Measurements from ENCODE around the gene PDE9A. TPM values are rescaled to one million over a fixed set of nuclear protein-coding genes. Genes with fewer than 3 reads are reported as not detected.
A peak's percentile ranks its signal among the peaks of the same experiment; 100 is the strongest.

Gene PDE9A
- total RNA-seq, 1 donor = not detected

DNA sequence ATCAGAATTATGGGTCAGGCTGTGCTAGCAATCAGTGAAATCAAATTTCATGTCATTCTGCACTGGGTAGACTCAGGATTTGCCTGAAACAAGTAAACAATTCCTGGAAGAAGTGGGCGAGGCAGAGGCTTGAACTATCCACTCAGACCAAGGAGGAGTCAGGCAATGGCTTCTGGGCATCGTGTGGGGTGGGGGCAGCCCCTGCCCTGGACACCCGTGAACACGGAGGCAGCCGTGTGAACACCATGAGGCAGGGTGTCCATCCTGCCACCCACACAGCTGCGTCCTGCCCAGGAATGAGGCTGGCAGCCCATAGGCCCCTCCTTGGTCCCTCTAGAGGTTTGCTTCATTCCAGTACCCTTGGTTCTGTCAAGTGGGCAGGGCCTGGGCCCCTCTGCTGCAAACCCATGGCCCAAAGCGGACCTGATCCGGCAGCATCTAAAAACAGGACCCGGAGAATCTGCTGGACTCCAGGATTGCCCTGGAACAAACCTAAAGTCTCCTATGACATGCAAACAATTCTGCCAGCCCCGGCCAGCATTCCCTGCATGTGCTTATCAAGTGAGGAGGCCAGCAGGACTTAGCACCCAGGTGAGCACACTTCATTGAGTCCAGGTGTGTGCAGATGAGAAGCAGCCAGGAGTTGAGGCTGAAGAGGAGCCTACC lies 69.5 kb downstream of the PDE9A start:
- DNase-seq (ENCODE audit: low read depth) = no peak
- no peak overlapping the region for H3K4me3 ChIP-seq (ENCODE audit: low read depth, low read length)
- TF ChIP-seq, protein P1, sequence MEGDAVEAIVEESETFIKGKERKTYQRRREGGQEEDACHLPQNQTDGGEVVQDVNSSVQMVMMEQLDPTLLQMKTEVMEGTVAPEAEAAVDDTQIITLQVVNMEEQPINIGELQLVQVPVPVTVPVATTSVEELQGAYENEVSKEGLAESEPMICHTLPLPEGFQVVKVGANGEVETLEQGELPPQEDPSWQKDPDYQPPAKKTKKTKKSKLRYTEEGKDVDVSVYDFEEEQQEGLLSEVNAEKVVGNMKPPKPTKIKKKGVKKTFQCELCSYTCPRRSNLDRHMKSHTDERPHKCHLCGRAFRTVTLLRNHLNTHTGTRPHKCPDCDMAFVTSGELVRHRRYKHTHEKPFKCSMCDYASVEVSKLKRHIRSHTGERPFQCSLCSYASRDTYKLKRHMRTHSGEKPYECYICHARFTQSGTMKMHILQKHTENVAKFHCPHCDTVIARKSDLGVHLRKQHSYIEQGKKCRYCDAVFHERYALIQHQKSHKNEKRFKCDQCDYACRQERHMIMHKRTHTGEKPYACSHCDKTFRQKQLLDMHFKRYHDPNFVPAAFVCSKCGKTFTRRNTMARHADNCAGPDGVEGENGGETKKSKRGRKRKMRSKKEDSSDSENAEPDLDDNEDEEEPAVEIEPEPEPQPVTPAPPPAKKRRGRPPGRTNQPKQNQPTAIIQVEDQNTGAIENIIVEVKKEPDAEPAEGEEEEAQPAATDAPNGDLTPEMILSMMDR (IDR thresholded peaks at IDR 0.05; ENCODE audit: insufficient read depth, low read length) = no peak

DNA sequence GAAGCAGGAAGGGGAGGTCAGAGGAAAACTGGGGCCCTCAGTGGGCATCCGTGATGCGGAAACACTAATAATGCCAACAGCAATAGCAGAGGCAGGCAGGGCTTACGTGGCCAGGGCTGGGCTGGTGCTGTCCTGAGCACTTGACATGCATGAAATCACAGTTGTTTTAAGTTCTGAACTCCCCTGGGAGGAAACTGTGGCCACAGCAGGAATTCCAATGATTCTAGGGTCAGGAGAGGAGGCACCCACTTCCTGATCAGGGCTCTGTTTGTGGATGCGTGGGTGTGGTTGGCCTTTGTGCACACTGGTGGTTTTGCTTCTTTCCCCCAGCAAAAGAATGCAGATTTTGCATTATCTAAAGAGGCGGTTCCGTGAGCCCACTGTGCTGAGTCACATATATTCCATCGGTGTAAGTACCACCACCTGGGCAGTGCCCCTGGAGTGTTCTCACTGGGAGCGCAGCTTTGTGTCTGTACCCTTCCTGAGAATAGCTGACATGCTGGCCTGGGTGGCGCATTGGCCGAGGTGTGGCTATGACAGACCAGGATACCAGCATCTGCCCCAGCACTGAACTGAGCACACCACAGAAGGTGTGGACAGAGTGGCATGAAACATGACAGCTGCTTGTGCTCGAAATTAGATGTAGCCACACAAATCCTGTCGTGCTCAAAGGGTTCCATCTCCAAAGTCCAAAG lies 71.0 kb downstream of the PDE9A start:
- peak; percentile 86 for DNase-seq (ENCODE audit: low read depth)
- no peak overlapping the region for H3K4me3 ChIP-seq (ENCODE audit: low read depth, low read length)
- TF ChIP-seq, protein P1 (IDR thresholded peaks at IDR 0.05; ENCODE audit: insufficient read depth, low read length) = no peak

DNA sequence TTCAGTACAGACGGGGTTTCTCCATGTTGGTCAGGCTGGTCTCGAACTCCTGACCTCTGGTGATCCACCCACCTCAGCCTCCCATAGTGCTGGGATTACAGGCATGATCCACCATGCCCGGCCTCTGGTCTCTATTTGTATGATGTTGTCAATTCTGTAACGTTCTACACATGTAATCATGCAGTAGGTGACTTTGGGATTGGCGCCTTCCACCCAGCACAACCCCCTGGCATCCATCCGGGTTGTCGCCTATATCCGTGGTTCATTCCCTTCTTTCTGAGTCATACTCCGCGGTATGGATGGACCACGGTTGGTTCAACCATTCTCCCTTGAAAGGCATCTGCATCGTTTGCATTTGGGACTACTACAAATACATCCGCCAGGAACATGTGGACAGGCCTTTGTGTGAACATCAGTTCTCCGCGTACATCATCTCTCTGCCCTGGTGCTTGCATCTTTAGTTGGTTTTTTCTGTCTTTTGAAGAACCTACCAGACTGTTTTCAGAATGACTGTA lies 72.1 kb downstream of the PDE9A start:
- DNase-seq (ENCODE audit: low read depth) = no peak
- TF ChIP-seq, protein P1 (IDR thresholded peaks at IDR 0.05; ENCODE audit: insufficient read depth, low read length) = no peak
- no peak overlapping the region for H3K4me3 ChIP-seq (ENCODE audit: low read depth, low read length)

- DNase-seq (ENCODE audit: low read depth) = no peak
- TF ChIP-seq, protein P1 (IDR thresholded peaks at IDR 0.05; ENCODE audit: insufficient read depth, low read length) = no peak
- no peak overlapping the region for H3K4me3 ChIP-seq (ENCODE audit: low read depth, low read length)
Observed at GRCh38 chr21:42731264-42732032, 78.0 kb downstream of the PDE9A start.

DNA sequence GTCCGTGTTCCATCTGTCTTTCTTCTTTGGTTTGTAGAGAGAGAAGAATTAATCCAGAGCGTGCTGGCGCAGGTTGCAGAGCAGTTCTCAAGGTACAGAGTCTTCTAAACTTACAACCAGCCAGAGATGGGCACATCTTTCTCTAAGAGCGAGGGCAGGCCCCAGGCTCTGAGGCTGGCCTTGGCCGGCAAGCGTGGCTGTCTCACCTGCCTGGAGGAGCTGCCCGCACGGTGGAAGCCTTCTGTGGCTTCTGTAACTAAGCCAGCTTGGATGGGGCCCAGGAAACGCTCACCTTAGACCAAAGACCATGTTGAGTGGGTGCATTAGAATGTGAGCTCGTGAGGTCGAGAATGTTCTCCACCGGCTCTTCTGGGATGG lies 78.6 kb downstream of the PDE9A start:
- no peak for DNase-seq (ENCODE audit: low read depth)
- TF ChIP-seq, protein P1 (IDR thresholded peaks at IDR 0.05; ENCODE audit: insufficient read depth, low read length) = no peak
- no peak overlapping the region for H3K4me3 ChIP-seq (ENCODE audit: low read depth, low read length)

DNA sequence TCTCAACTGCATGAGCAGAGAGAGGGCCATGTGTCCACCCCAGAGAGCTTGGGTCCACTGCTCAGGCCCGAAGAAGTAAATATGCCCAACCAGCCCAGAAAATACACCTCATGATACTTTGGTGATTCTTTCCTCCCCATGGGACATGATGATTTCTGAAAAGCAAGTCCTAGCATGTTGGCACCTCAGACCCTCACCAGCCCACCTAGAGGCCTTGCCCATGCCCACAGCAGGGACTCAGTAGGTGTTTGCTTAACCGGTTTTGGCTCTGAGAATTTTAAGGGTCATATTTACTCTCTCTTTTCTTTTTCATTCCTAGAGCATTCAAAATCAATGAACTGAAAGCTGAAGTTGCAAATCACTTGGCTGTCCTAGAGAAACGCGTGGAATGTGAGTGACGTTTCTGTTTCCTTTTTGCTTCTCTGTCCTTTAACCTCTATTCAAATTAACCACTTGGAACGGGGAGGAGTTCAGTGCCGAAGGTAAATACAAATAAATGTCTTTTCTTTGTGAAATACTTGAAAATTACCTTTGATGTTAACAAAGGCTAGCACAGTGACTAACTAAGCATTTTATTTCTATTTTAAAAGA lies 79.7 kb downstream of the PDE9A start:
- DNase-seq (ENCODE audit: low read depth) = no peak
- TF ChIP-seq, protein P1 (IDR thresholded peaks at IDR 0.05; ENCODE audit: insufficient read depth, low read length) = no peak
- no peak overlapping the region for H3K4me3 ChIP-seq (ENCODE audit: low read depth, low read length)
